H1 (cell line): ENCODE measurements around the gene DTX2.
"Not testable (repeated sequence)": the region's sequence is repeated elsewhere in the genome, so short reads cannot be mapped to it uniquely, and the experiment has no call there.

Experiments used
- CBX5 ChIP-seq: fragments of 300-800, 300-1000 bp; sonication (generic); IDR thresholded peaks from 2 replicates; pipeline ENCODE4 v1.7.1; 2016; ENCODE audit warnings: antibody characterized with exemption, low read length, low read depth
- CHD1 ChIP-seq: IDR thresholded peaks from 2 replicates; pipeline ENCODE4 v1.6.1; 2012; ENCODE audit warnings: low read depth, low read length, improper control_type of control experiment
- CHD7 ChIP-seq: fragments of 300-600 bp; sonication (generic); IDR thresholded peaks from 2 replicates; pipeline ENCODE4 v1.7.1; 2012; ENCODE audit warnings: low read length, moderate library complexity, mild to moderate bottlenecking, inconsistent platforms; ENCODE audit not compliant: insufficient replicate concordance
- CTCF ChIP-seq, 3 experiments: IDR thresholded peaks; 1 replicate in 2 of 3; 2 replicates in 1 of 3; pipeline versions ENCODE4 v1.5.1 to v1.6.1; 2011; ENCODE audit warnings: low read length in 3 of 3, mild to moderate bottlenecking in 3 of 3, inconsistent platforms in 2 of 3, low read depth in 1 of 3, moderate library complexity in 1 of 3; ENCODE audit not compliant: insufficient read depth in 1 of 3; ENCODE audit errors: control extremely low read depth in 1 of 3
- EP300 ChIP-seq, 2 experiments: IDR thresholded peaks; 1 replicate in 1 of 2; 2 replicates in 1 of 2; pipeline ENCODE4 v1.6.1; 2011 to 2012; ENCODE audit warnings: low read depth in 2 of 2, low read length in 2 of 2, mild to moderate bottlenecking in 2 of 2, borderline replicate concordance in 1 of 2, inconsistent platforms in 1 of 2, moderate library complexity in 1 of 2
- EZH2 ChIP-seq: fragments of 200-600 bp; sonication (generic); IDR thresholded peaks from 2 replicates; pipeline ENCODE4 v1.7.1; 2012; ENCODE audit warnings: low read depth, mild to moderate bottlenecking, moderate library complexity, low read length, inconsistent platforms; ENCODE audit not compliant: severe bottlenecking
- JUND ChIP-seq: IDR thresholded peaks from 2 replicates; pipeline ENCODE4 v1.6.1; 2011; ENCODE audit warnings: mild to moderate bottlenecking, improper control_type of control experiment, low read length
- MAFK ChIP-seq: IDR thresholded peaks from 2 replicates; pipeline ENCODE4 v1.6.1; 2012; ENCODE audit warnings: low read depth, mild to moderate bottlenecking, improper control_type of control experiment, low read length
- POLR2A ChIP-seq, 2 experiments: IDR thresholded peaks; 1 replicate in 1 of 2; 2 replicates in 1 of 2; pipeline ENCODE4 v1.6.1; 2011; ENCODE audit warnings: low read depth in 2 of 2, low read length in 2 of 2, mild to moderate bottlenecking in 2 of 2; ENCODE audit errors: control extremely low read depth in 1 of 2
- POLR2AphosphoS5 ChIP-seq: IDR thresholded peaks from 2 replicates; pipeline ENCODE4 v1.6.1; 2011; ENCODE audit warnings: low read depth, low read length
- POU5F1 ChIP-seq: IDR thresholded peaks from 2 replicates; pipeline ENCODE4 v1.6.1; 2011; ENCODE audit warnings: low read depth, mild to moderate bottlenecking, low read length, moderate library complexity
- RAD21 ChIP-seq, 2 experiments: IDR thresholded peaks in 1 of 2; conservative IDR thresholded peaks in 1 of 2; 2 replicates each; pipeline ENCODE4 v1.6.1; 2011; ENCODE audit warnings: low read depth in 2 of 2, low read length in 2 of 2, improper control_type of control experiment in 1 of 2, inconsistent platforms in 1 of 2, mild to moderate bottlenecking in 1 of 2, moderate library complexity in 1 of 2
- SRF ChIP-seq: IDR thresholded peaks from 2 replicates; pipeline ENCODE4 v1.6.1; 2011; ENCODE audit warnings: mild to moderate bottlenecking, low read depth, low read length, moderate library complexity

GRCh38 chr7:76511200-76511910 is 49.8 kb downstream of the DTX2 start:
- TF ChIP-seq CTCF (IDR thresholded peaks at IDR 0.05; ENCODE audit: control extremely low read depth in 1 of 3, insufficient read depth in 1 of 3, low read depth in 1 of 3, low read length in 3 of 3); EZH2; RAD21 (IDR thresholded peaks at IDR 0.05 in 1 of 2, conservative IDR thresholded peaks at IDR 0.05 in 1 of 2; ENCODE audit: low read depth in 2 of 2, low read length in 2 of 2); MAFK; POLR2A (IDR thresholded peaks at IDR 0.05; ENCODE audit: control extremely low read depth in 1 of 2, low read depth in 2 of 2, low read length in 2 of 2); POLR2AphosphoS5; EP300 (IDR thresholded peaks at IDR 0.05; ENCODE audit: borderline replicate concordance in 1 of 2, low read depth in 2 of 2, low read length in 2 of 2); CHD1; JUND; SRF; CBX5; CHD7; POU5F1: not testable (repeated sequence)
